ENCODE results near the gene MRPS24.

DNA sequence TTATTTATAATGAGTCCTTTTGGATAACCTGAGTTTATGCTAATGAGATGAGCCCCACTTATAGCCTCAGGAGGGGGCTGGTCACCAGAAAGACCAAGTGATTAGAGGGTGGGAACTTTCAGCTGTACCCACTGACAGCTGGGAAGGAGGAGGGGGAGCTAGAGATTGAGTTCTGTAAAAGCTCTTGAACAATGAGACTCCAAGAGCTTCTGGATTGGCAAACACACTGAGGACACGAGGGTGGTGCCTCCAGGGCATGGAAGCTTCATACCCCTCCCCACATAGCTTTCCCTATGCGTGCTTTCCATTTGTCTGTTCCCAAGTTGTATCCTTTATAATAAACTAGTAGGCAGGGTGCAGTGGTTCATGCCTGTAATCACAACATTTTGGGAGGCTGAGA, 20.3 kb downstream of the MRPS24 start:
- TF ChIP-seq, protein P1, sequence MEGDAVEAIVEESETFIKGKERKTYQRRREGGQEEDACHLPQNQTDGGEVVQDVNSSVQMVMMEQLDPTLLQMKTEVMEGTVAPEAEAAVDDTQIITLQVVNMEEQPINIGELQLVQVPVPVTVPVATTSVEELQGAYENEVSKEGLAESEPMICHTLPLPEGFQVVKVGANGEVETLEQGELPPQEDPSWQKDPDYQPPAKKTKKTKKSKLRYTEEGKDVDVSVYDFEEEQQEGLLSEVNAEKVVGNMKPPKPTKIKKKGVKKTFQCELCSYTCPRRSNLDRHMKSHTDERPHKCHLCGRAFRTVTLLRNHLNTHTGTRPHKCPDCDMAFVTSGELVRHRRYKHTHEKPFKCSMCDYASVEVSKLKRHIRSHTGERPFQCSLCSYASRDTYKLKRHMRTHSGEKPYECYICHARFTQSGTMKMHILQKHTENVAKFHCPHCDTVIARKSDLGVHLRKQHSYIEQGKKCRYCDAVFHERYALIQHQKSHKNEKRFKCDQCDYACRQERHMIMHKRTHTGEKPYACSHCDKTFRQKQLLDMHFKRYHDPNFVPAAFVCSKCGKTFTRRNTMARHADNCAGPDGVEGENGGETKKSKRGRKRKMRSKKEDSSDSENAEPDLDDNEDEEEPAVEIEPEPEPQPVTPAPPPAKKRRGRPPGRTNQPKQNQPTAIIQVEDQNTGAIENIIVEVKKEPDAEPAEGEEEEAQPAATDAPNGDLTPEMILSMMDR (IDR thresholded peaks at IDR 0.05), result no peak
- TF ChIP-seq TCF7 (CRISPR knock-in tag; IDR thresholded peaks at IDR 0.05; ENCODE audit: low read depth) (no peak), JUN (CRISPR knock-in tag; IDR thresholded peaks at IDR 0.05) (no peak), SP1 (CRISPR knock-in tag; conservative IDR thresholded peaks at IDR 0.05) (no peak), ZNF423 (CRISPR knock-in tag; IDR thresholded peaks at IDR 0.05) (no peak), ZNF396 (CRISPR knock-in tag; IDR thresholded peaks at IDR 0.05; ENCODE audit: borderline replicate concordance) (no peak), FOXP1 (CRISPR knock-in tag; IDR thresholded peaks at IDR 0.05; ENCODE audit: borderline replicate concordance) (no peak), TEAD4 (CRISPR knock-in tag; IDR thresholded peaks at IDR 0.05) (no peak)
- TF ChIP-seq, protein P2, sequence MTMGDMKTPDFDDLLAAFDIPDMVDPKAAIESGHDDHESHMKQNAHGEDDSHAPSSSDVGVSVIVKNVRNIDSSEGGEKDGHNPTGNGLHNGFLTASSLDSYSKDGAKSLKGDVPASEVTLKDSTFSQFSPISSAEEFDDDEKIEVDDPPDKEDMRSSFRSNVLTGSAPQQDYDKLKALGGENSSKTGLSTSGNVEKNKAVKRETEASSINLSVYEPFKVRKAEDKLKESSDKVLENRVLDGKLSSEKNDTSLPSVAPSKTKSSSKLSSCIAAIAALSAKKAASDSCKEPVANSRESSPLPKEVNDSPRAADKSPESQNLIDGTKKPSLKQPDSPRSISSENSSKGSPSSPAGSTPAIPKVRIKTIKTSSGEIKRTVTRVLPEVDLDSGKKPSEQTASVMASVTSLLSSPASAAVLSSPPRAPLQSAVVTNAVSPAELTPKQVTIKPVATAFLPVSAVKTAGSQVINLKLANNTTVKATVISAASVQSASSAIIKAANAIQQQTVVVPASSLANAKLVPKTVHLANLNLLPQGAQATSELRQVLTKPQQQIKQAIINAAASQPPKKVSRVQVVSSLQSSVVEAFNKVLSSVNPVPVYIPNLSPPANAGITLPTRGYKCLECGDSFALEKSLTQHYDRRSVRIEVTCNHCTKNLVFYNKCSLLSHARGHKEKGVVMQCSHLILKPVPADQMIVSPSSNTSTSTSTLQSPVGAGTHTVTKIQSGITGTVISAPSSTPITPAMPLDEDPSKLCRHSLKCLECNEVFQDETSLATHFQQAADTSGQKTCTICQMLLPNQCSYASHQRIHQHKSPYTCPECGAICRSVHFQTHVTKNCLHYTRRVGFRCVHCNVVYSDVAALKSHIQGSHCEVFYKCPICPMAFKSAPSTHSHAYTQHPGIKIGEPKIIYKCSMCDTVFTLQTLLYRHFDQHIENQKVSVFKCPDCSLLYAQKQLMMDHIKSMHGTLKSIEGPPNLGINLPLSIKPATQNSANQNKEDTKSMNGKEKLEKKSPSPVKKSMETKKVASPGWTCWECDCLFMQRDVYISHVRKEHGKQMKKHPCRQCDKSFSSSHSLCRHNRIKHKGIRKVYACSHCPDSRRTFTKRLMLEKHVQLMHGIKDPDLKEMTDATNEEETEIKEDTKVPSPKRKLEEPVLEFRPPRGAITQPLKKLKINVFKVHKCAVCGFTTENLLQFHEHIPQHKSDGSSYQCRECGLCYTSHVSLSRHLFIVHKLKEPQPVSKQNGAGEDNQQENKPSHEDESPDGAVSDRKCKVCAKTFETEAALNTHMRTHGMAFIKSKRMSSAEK (CRISPR knock-in tag; IDR thresholded peaks at IDR 0.05; ENCODE audit: borderline replicate concordance), result no peak
- TF ChIP-seq, protein P3, sequence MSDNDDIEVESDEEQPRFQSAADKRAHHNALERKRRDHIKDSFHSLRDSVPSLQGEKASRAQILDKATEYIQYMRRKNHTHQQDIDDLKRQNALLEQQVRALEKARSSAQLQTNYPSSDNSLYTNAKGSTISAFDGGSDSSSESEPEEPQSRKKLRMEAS (CRISPR knock-in tag; IDR thresholded peaks at IDR 0.05), result no peak
- TF ChIP-seq, protein P4, sequence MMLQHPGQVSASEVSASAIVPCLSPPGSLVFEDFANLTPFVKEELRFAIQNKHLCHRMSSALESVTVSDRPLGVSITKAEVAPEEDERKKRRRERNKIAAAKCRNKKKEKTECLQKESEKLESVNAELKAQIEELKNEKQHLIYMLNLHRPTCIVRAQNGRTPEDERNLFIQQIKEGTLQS (CRISPR knock-in tag; conservative IDR thresholded peaks at IDR 0.05), result no peak
- TF ChIP-seq, protein P5, sequence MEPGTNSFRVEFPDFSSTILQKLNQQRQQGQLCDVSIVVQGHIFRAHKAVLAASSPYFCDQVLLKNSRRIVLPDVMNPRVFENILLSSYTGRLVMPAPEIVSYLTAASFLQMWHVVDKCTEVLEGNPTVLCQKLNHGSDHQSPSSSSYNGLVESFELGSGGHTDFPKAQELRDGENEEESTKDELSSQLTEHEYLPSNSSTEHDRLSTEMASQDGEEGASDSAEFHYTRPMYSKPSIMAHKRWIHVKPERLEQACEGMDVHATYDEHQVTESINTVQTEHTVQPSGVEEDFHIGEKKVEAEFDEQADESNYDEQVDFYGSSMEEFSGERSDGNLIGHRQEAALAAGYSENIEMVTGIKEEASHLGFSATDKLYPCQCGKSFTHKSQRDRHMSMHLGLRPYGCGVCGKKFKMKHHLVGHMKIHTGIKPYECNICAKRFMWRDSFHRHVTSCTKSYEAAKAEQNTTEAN (CRISPR knock-in tag; IDR thresholded peaks at IDR 0.05), result no peak

Data from WTC11 (cell line).